ENCODE results near the gene RAP2B. TPM values are rescaled to one million over a fixed set of nuclear protein-coding genes. Genes with fewer than 3 reads are reported as not detected.

RAP2B gene
- total RNA-seq, 1 experiment from 2014 or later, result 25.3 TPM

DNA sequence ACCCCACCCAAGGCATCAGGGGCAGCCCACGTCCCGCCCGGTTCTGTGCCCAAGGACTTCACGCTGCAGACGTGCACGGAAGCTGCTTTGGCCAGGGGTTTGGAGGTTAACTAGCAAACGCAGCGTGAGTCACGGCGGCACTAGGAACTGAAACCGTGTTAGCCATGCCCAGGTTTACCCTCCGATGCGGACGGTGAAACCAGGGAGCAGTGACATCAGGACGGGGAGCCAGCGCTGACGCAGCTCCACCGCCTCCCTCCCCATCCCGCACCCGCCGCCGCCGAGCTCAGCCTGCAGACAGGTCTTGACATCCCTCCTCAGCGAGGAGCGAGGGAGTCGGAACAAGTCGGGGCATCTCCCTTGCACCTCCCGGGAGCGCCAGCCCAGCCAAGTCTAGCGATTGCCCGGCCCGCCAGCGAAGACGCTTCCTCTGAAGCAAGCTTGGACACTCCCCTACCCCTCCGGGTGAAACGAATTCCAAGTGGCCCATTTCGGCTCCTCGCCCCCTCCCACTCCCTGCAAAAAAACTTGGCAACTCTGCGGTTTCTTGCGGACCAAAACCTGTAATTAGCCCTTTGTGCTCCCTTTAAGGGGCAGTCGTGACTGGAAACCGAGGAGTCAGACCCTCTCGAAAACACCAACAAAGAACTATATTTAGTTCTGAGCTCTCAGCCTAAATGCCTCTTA is 1.4 kb upstream of the RAP2B start:
- peak; percentile 82 for DNase-seq (ENCODE audit: low spot score)

DNA sequence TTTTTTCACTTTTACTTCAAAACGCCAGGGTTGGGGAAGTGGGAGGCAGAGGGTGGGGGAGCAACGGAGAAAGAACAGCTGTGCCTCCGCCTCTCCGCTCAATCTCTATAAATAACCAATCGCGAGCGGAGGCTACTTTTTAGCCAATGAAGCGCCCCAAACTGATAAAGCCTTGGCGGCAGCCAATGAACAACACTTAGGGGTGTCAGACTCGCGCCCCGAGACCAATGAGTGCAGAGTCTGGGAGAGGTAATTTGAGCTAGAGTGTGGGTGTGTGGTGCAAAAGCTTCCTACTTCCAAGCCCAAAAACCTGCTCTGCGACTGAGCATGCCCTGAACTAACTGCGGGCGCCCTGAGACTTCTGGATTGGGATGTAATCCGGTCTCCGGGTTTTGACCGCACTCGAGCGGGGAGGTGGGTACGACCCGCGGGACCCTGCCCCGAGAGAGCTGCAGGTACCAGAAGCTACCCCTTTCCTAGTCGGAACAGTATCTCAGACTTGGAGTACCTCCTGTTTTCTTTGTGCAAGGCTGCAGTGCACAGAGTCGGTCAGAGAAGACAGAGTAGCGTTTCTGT is 800 bp upstream of the RAP2B start:
- peak; percentile 98 for DNase-seq (ENCODE audit: low spot score)

DNA sequence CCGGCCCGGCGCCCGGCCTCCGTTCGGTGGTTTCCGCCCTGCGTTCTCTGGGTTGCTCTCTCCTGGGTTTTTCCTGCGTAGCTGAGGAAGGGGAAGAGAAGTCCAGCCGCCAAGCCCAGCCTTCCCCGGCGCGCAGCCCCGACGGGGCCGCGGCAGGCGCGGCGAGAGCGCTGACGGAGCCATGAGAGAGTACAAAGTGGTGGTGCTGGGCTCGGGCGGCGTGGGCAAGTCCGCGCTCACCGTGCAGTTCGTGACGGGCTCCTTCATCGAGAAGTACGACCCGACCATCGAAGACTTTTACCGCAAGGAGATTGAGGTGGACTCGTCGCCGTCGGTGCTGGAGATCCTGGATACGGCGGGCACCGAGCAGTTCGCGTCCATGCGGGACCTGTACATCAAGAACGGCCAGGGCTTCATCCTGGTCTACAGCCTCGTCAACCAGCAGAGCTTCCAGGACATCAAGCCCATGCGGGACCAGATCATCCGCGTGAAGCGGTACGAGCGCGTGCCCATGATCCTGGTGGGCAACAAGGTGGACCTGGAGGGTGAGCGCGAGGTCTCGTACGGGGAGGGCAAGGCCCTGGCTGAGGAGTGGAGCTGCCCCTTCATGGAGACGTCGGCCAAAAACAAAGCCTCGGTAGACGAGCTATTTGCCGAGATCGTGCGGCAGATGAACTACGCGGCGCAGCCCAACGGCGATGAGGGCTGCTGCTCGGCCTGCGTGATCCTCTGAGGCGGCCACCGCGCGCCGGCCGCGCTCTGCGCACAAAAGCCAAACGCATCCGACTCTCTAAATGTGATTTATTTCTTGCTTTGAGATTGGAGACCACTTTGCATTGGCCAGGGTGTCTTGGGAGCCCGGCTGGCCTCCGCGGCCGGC is 727 bp downstream of the RAP2B start:
- DNase-seq (ENCODE audit: low spot score), result peak; percentile 54

DNA sequence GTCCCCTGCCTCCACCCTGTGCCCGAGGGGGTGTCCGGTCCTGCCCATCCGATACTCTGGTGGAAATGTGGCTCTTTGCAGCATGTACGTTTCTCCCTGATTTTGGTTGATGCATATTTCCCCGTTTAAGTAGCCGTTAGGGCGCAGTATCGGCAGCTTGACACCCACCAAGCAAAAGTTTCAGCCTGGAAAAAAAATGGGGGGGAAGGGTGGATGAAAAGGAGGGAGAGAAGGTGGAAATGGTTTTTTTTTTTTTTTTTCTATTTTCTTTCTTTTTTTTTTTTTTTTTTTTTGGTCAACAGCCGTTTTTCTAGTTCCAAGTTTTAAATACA is 1.3 kb downstream of the RAP2B start:
- peak; percentile 57 for DNase-seq (ENCODE audit: low spot score)

DNA sequence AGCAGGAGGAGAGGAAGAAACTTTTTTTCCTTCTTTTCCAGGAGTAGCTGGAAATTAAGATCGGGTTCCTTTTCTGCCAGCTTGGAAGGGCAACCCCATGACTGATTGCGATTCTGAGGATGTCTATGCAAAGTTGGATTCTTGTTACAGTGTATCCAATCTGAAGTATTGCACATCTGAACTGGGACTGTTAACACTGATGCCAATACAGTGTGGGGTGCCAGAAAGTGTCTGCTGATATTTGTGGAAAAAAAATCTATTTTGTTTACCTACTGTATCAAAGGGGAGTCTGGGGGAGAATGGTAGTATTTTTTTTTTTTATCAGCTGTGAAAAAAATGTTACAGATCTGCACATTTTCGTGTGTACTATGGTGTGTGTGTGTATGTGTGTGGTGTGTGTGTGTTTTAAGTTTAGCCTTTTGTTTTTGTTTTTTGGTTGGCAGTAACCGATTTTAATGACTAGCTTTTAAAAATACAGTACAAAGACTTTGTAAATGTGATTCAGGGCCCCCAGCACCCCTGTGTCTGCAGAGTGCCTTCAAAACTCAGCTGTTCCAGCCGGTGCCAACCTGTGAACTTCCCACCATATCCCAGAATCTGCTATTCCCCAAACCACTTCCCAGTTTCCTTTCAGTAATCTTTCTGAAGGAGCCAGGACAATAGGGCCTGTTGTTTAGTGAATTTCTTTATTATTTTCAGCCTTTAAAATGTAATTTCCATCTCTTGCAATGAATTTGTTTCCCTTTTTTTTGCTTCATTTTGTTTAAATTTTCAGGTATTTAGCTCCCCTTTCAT is 1.9 kb downstream of the RAP2B start:
- peak; percentile 48 for DNase-seq (ENCODE audit: low spot score)

DNA sequence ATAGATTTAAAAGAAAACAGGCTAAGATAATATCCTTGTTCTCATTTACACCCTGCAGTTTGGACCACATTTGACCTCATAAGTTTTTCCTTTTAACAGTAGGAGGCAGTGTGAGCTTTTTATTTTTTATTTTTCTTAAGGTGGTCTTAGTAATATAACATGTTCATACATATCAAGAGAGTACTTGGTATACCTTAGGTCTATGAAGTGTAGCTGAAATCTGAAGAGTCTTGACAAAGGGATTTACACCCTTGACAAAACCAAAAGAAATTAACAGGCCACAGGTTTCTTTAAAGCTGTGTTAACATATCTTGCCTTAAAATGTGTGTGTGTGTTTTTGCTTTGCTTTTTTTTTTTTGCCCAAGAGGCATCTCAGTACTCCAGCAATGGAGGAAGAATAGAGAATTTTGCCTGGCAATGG is 3.2 kb downstream of the RAP2B start:
- DNase-seq (ENCODE audit: low spot score), result peak; percentile 21

DNA sequence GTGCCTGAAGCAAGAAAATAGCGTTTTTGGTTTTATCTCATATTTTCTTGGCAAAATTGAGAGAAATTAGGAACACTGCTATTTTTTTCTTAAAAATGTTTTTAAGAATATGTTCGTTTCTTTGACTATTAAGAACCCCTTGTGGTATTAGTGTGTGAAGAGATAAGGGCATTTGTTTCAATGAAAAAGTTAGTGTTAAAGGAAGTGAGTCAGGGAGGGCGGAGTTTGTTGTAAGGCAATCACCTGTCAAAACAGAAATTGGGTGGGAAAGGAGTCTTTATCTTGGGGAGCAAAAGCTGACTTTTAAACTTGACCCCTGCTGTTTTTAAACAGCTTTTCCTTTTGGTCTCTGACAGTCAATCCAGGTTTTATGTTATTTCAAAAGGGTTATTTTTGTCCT is 4.2 kb downstream of the RAP2B start:
- DNase-seq (ENCODE audit: low spot score), result peak; percentile 54

DNA sequence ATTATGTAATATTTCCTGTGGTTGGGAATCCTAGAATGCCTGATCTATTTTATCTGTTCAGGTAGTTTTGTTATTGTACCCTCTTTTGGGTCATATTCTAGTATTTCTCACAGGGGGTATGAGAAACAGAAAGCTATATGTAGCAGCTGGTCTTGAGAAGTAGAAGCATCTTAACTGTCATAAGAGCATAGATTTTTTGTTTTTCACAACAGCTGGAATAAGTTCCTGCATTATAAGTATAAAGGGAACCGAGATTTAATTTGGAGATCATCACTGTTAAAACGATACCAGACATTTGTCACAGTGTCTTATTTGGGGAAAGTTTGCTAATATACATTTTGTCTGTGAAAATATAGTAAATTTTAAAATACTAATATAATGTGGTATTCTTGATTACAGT is 4.8 kb downstream of the RAP2B start:
- no peak for DNase-seq (ENCODE audit: low spot score)

DNA sequence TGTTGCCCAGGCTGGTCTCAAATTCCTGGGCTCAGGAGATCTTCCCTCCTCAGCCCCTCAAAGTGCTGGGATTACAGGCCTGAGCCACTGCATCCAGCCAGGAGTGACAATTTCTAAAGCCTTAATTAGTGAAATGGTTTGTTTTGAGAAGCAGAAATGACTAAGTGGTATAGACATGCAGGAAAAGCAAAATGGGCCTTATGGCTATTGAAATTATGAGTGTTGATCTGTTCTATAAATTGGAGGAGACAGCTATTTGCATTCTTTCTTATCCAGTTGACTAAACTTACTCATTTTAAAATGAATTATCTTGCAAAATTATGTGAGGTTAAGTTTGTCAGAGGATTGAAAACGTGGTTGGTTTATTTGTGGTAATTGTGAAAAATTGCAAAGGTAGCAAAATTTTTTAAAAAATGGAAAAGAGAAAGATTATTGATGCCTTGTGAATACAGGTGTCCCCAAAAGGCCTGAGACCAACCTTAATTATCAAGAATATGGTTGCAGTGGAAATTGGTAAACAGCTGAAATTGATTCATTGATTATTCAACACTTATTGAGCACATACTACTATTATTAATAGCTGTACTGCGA is 7.9 kb downstream of the RAP2B start:
- DNase-seq (ENCODE audit: low spot score), result no peak

DNA sequence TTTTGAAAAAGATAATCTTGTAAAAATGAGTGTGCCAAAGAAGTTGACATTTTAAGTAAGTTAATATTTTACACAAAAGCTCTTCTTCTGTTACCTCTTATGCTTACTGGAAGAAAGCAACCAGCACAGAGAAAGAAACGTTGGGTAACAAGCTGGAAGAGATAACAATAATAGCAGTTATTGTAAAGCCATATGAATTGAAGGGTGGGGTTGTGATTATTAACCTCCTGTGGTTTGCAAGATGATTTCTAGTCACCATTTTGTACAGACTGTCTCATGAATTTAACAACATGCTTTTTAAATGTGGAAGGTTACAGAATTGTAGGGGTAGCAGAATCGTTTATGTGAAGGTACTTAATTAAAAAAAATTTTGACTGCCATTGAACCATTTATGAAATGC is 9.2 kb downstream of the RAP2B start:
- DNase-seq (ENCODE audit: low spot score), result no peak

DNA sequence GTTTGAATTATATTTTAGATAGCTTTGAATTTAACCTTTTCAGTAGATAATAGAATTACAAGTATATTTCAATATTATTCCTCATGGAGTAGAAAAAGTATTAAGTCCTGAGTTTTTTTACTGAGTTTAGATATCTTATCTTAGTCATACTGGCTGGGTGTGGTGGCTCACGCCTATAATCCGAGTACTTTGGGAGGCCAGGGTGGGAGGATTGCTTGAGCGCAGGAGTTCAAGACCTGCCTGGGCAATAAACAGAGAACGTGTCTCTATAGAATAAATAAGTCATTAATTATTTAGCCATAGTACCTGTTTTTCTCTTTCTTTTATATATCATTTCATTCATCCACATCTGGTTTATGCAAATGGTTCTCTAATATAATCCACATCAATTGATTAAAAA is 9.9 kb downstream of the RAP2B start:
- no peak for DNase-seq (ENCODE audit: low spot score)

DNA sequence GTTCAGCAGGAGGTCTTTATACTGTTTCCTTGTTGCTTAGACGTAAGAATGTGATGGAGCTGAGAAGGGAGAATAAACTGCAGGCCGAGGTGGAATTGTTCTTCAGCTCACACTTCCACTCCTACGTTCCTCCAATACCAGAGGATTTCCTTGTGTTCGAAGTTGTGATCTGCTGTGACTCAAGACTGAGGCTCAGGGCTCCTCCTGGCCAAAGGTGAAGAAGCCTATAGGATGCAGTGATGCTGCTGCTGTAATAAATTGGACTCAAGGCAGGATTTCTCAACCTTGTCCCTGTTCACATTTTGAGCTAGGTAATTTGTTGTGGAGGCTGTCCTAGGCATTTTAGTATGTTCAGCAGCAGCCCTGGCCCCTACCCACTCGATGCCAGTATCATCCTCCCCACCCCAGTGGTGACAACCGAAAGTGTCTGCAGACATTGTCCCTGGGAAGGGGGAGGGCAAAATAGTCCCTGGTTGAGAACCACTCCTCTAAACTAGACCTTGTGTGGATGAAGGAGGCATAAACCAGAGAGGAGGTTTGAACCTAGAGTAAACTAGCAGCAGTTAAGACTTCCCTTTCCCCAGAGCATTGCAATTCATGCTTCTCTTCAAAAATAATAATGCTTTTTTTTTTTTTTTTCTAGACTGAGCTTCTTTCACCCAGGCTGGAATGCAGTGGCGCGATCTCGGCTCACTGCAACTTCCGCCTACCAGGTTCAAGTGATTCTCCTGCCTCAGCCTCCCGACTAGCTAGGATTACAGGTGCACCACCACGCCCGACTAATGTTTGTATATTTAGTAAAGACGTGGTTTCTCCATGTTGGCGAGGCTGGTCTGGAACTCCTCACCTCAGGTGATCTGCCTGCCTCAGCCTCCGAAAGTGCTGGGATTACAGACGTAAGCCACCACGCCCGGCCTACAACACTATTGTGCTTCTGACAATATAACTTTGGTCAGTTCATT is 11.1 kb downstream of the RAP2B start:
- DNase-seq (ENCODE audit: low spot score), result no peak

DNA sequence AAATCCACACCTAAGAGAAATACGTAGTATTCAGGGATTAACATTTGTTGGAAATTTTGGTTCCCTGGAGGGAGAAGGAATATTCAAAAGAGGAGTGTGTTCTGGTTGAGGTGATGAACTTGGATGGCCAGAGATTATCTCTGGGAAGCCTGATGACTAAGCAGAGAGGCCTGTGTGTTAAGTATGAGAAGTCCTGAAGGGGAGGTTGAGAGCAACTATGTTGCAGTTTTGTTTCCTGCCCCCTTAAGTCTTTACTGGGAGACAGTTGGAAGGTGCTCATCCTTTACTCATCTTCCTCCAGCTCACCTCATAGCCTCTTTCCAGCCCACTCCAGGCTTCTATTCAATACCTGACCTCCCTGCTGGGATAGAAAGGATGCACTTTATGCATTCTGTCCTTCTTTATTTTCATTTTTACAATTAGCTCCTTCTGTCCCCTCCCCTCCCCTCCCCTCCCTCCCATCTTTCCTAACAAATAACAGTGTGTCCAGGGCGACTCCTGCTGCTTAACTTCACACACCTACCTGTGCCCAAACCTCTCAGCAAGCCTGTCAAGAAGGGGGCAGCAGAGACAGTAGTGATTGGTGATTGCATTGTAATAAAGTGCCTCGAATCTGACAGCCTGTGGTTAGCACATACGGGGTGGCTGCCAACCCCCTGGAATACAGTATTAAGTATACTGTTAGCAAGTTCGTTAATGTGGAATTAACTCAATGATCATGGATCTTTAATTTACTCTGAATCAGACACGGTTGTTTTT is 11.9 kb downstream of the RAP2B start:
- peak; percentile 30 for DNase-seq (ENCODE audit: low spot score)

DNA sequence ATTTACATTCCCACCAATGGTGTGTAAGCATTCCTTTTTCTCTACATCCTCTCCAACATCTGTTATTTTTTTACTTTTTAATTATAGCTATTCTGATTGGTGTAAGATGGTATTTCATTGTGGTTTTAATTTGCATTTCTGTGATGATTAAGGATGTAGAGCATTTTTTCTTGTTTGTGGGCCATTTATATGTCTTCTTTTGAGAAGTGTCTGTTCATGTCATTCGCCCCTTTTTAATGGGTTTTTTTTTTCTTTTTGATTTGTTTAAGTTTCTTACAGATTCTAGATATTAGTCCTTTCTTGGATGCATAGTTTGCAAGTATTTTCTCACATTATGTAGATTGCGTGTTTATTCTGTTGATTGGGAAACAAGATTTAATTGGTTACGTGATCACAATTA is 14.2 kb downstream of the RAP2B start:
- DNase-seq (ENCODE audit: low spot score), result no peak

DNA sequence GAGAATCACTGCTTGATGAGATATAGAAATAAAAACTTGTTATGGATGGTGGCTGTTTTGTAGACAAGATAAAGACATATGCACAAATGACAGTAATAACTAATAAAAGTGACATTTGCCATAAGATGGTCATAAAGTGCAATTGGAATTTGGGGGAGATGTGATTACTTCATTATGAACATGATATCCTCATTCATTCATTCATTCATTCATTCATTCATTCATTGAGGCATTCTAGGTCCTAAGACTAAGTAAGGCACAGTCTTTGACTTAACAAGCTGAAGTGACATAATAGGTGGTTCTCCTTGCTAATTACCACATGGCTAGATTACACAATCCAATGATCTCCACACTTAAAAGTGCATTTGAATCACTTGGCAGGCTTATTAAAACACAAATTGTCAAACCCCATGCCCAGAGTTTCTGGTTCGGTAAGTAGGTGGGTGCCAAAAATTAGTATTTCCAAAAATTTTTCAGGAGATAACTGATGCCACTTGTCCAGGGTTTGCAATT is 18.9 kb downstream of the RAP2B start:
- no peak for DNase-seq (ENCODE audit: low spot score)

DNA sequence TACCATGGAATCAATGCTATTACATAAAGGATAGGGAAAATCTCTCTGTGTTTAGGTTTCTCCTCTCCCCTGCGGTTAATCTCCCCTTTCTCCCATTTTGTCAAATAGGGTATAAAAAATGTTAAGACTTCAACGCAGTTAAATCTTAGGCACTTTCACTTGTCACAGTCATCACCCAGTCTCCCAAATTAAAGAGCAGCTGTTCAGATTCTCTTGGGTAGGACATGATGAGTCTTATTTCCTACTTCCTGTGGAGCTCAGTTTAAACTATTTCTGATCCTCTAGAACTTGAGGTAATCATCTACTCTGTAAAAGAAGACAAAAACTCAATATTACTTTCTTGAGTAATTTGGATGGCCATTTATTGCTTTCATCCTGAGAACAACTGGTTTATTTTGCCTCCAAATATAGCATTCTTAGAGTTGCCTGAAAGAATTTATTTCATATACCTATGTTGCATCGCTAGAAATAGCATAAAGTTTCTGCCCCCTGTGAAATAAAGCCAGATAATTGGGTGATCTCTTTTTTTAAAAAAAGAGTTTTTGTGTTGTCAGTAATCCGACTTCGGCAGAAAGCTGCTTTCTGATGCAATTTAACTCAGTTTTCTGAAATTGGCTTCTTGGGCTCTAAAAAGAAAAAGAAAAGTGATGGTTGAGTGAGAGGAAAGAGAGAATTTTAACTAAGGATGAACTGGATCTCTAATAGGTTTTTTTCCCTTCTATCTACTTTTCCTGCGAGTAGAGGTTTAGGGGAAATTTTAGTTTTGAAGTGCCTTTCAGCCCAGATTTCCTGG is 20.7 kb downstream of the RAP2B start:
- no peak for DNase-seq (ENCODE audit: low spot score)

DNA sequence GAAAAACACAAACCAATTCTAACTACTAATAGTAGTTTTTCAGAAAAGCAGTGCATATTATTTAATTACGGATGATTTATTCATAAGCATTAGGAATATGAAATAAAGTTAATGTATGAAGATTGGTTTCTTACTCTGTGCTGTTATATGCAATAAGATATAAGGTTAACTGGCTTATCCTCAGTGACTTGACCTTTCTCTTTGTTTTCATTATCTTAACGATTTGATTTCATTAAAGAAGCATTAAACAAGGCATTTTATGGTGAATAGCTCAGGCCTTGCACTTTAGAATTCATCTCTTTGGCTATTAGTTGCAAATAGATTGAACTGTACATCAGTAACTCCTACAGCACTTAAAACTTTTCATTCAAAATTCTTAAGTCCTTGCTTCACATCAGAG is 28.9 kb downstream of the RAP2B start:
- DNase-seq (ENCODE audit: low spot score), result no peak

DNA sequence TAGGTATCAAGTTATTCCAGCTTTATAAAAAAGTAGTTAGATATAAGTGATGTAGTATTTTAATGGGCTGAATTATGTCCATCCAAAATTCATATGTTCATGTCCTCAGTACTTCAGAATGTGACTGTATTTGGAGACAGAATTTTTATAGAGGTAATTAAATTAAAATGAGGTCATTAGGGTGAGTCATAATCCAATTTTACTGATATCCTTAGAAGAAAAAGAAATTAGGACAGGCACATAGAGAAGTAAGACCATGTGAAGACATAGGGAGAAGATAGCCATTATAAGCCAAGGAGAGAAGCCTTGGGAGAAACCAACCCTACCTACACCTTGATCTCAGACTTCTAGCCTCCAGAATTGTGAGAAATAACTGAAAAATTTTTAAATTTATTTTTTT is 30.3 kb downstream of the RAP2B start:
- no peak for DNase-seq (ENCODE audit: low spot score)

Data from HT-29 (cell line).